ENCODE measurements around the gene BHLHA15. TPM values are rescaled to one million over a fixed set of nuclear protein-coding genes. Genes with fewer than 3 reads are reported as not detected.

BHLHA15 gene
- total RNA-seq, 2 donors from 2014 or later: 0.67 to 2.4 TPM

DNA sequence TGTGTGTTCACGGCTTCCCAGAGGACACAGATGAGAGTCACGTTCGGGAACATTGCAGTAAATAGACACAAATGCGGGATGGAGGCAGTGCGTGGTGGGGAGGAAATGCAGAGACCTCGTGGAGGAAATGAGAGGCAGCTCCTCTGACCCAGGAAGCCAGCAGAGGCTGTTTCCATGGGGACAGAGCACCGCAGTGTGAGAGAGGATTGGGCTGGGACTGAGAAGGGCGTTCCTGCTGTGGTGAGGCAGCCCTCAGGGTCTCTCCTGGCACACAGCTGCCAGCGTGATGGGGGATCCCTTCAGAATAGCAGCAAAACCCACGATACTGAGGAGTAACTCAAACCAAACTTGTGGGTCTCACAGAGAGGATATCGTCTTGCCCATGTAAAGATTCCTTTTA is 21.7 kb upstream of the BHLHA15 start:
- Histone ChIP-seq H3K4me3 (no peak overlapping the region), H3K4me1 (no peaks in the 10 kb centered on the region), H3K27me3 (no peaks in the 10 kb centered on the region), H3K27ac (no peak overlapping the region), H3K9ac (ENCODE audit: low read depth in 2 of 2, low read length in 2 of 2) (no peak overlapping the region), H3K36me3 (peaks cover 17% of the 10 kb centered on the region), H3K9me3 (no peaks in the 10 kb centered on the region)
- DNase-seq: peak; percentile 3
- intact Hi-C loops (cut with DNase I): no loop called here
- TF ChIP-seq, protein P1, sequence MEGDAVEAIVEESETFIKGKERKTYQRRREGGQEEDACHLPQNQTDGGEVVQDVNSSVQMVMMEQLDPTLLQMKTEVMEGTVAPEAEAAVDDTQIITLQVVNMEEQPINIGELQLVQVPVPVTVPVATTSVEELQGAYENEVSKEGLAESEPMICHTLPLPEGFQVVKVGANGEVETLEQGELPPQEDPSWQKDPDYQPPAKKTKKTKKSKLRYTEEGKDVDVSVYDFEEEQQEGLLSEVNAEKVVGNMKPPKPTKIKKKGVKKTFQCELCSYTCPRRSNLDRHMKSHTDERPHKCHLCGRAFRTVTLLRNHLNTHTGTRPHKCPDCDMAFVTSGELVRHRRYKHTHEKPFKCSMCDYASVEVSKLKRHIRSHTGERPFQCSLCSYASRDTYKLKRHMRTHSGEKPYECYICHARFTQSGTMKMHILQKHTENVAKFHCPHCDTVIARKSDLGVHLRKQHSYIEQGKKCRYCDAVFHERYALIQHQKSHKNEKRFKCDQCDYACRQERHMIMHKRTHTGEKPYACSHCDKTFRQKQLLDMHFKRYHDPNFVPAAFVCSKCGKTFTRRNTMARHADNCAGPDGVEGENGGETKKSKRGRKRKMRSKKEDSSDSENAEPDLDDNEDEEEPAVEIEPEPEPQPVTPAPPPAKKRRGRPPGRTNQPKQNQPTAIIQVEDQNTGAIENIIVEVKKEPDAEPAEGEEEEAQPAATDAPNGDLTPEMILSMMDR (IDR thresholded peaks at IDR 0.05): no peak

DNA sequence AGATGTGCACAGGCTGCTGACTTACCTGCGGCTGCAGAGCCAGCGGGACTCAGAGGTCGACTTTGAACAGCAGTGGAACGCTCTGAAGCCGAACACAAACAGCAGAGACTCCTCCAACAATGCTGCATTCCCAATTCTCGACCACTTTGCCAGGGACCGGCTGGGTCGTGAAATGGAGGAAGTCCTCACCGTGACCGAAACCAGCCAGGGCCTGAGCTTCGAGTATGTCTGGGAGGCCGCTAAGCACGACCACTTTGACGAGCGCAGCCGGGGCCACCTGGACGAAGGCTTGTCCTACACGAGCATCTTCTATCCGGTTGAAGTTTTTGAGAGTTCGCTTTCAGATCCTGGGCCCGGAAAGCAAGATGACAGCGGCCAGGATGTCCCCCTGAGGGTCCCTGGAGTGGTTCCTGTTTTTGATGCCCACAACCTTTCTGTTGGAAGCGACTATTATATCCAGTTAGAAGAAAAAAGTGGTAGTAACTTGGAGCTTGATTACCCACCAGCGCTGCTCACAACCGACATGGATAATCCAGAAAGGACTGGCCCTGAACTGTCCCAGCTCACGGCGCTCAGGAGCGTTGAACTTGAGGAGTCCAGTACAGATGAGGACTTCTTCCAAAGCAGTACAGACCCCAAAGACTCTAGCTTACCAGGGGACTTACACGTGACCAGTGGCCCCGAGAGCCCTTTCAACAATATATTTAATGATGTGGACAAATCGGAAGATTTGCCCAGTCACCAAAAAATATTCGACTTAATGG is 19.4 kb upstream of the BHLHA15 start:
- Histone ChIP-seq H3K4me1 (no peaks in the 10 kb centered on the region), H3K4me3 (no peak overlapping the region), H3K36me3 (peaks cover 17% of the 10 kb centered on the region), H3K27me3 (no peaks in the 10 kb centered on the region), H3K9ac (ENCODE audit: low read depth in 2 of 2, low read length in 2 of 2) (no peak overlapping the region), H3K9me3 (no peaks in the 10 kb centered on the region), H3K27ac (no peak overlapping the region)
- peak; percentile 10 for DNase-seq
- TF ChIP-seq, protein P1 (IDR thresholded peaks at IDR 0.05): no peak
- intact Hi-C loops (cut with DNase I): no loop called here

DNA sequence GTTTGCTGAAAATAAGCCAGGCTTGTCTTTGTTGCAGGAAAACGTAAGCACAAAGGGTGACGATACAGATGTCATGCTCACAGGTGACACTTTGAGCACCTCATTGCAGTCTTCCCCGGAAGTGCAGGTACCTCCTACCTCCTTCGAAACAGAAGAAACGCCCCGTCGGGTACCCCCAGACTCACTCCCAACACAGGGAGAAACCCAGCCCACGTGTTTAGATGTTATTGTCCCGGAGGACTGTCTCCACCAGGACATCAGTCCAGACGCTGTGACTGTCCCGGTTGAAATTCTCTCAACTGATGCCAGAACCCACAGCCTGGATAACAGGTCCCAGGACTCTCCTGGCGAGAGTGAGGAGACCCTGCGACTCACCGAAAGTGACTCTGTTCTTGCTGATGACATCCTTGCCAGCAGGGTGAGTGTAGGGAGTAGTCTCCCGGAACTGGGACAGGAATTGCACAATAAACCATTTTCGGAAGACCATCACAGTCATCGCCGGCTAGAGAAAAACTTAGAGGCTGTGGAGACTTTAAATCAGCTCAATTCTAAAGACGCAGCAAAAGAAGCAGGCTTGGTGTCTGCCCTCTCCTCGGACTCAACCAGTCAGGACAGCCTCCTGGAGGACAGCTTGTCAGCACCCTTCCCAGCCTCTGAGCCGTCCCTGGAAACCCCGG is 18.3 kb upstream of the BHLHA15 start:
- TF ChIP-seq, protein P1 (IDR thresholded peaks at IDR 0.05): no peak
- H3K27me3 ChIP-seq: no peaks in the 10 kb centered on the region
- no peaks in the 10 kb centered on the region for H3K9me3 ChIP-seq
- intact Hi-C loops (cut with DNase I): no loop called here
- no peak overlapping the region for H3K9ac ChIP-seq (ENCODE audit: low read depth in 2 of 2, low read length in 2 of 2)
- no peak overlapping the region for H3K27ac ChIP-seq
- H3K36me3 ChIP-seq: peaks cover 17% of the 10 kb centered on the region
- DNase-seq: peak; percentile 10
- no peaks in the 10 kb centered on the region for H3K4me1 ChIP-seq
- no peak overlapping the region for H3K4me3 ChIP-seq

DNA sequence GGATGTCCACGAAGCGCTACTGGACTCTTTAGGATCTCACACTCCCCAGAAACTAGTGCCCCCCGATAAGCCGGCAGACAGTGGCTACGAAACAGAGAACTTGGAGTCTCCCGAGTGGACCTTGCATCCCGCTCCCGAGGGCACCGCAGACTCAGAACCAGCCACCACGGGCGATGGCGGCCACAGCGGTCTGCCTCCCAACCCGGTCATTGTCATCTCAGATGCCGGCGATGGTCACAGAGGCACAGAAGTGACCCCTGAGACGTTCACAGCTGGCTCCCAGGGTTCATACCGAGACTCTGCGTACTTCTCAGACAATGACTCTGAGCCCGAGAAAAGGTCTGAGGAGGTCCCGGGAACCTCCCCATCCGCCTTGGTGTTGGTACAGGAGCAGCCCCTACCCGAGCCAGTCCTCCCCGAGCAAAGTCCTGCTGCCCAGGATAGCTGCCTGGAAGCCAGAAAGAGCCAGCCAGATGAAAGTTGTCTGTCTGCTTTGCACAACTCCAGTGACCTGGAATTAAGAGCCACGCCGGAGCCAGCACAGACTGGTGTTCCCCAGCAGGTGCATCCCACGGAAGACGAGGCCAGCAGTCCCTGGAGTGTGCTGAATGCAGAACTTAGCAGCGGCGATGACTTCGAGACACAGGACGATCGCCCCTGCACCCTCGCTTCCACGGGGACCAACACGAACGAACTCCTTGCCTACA is 17.6 kb upstream of the BHLHA15 start:
- Histone ChIP-seq H3K9ac (ENCODE audit: low read depth in 2 of 2, low read length in 2 of 2) (no peak overlapping the region), H3K4me3 (no peak overlapping the region), H3K9me3 (no peaks in the 10 kb centered on the region), H3K27me3 (no peaks in the 10 kb centered on the region), H3K4me1 (no peaks in the 10 kb centered on the region), H3K27ac (no peak overlapping the region), H3K36me3 (peaks cover 17% of the 10 kb centered on the region)
- intact Hi-C loops (cut with DNase I): no loop called here
- no peak for DNase-seq
- TF ChIP-seq, protein P1 (IDR thresholded peaks at IDR 0.05): no peak

DNA sequence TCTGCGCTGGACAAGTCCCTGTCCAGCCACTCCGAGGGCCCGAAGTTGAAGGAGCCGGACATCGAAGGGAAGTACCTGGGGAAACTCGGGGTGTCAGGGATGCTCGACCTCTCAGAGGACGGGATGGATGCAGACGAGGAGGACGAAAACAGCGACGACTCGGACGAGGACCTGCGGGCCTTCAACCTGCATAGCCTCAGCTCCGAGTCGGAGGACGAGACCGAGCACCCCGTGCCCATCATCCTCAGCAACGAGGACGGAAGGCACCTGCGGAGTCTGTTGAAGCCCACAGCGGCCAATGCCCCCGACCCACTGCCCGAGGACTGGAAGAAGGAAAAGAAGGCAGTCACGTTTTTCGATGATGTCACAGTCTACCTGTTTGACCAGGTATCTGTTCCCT is 17.1 kb upstream of the BHLHA15 start:
- Histone ChIP-seq H3K27me3 (no peaks in the 10 kb centered on the region), H3K9me3 (no peaks in the 10 kb centered on the region), H3K9ac (ENCODE audit: low read depth in 2 of 2, low read length in 2 of 2) (no peak overlapping the region), H3K4me3 (no peak overlapping the region), H3K4me1 (no peaks in the 10 kb centered on the region), H3K27ac (no peak overlapping the region), H3K36me3 (peaks cover 17% of the 10 kb centered on the region)
- intact Hi-C loops (cut with DNase I): no loop called here
- TF ChIP-seq, protein P1 (IDR thresholded peaks at IDR 0.05): no peak
- no peak for DNase-seq
